Measurements from ENCODE around the gene SNRNP48. TPM values are rescaled to one million over a fixed set of nuclear protein-coding genes. Genes with fewer than 3 reads are reported as not detected.

Gene SNRNP48
- total RNA-seq, 1 experiment from 2014 or later, result 26.2 TPM

DNA sequence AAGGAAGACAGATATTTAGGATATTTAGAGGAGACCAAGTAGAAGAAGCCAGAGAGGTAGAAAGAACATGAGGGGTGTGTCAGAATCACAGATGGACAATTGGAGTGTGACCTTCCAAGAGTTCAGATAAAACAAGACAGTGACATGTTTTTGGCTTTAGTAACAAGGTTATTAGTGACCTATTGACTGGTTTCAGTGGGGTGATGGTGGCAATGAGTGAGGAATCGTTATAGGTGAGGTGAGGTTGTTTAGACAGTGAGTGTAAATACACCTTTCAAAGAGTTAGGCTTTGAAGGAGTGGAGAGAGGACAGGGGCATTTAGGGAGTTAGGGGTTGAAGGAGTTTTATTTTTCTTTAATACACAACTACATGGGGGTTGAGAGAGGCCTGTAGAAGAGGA lies 3.2 kb downstream of the SNRNP48 start:
- H3K4me1 ChIP-seq (ENCODE audit: control insufficient read depth in 1 of 2, insufficient read depth in 2 of 2, low read length in 2 of 2), result peaks cover 10 to 20% of the 10 kb centered on the region in 2 experiments; a peak in 3 of 4 replicates
- RAD21 ChIA-PET (ENCODE audit: low non-redundant PET in 1 of 2, low total read pairs in 2 of 2, uncharacterized antibody in 2 of 2, unreplicated experiment in 2 of 2), result no interaction called here
- no peak overlapping the region for H3K9ac ChIP-seq (ENCODE audit: low read length)
- no peak overlapping the region for H2AFZ ChIP-seq (ENCODE audit: low read depth, low read length, poor library complexity, severe bottlenecking)
- POLR2A ChIA-PET, result no interaction called here
- TF ChIP-seq ZFX (IDR thresholded peaks at IDR 0.05), result no peak
- no peak for TF ChIP-seq YY1 (IDR thresholded peaks at IDR 0.05; ENCODE audit: extremely low read depth, insufficient replicate concordance, low read depth, low read length)
- no peak for TF ChIP-seq CBX3 (IDR thresholded peaks at IDR 0.05; ENCODE audit: low read depth)
- TF ChIP-seq, protein P1, sequence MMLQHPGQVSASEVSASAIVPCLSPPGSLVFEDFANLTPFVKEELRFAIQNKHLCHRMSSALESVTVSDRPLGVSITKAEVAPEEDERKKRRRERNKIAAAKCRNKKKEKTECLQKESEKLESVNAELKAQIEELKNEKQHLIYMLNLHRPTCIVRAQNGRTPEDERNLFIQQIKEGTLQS (IDR thresholded peaks at IDR 0.05), result no peak
- DNase-seq (ENCODE audit: low read depth, low spot score) (no peak), ATAC-seq (no peak)
- CTCF ChIA-PET, result no interaction called here
- BruUV-seq (replicated peaks), result no TSS peak
- H3K9me2 ChIP-seq (ENCODE audit: insufficient read depth), result no peaks in the 10 kb centered on the region
- H3K9me3 ChIP-seq (ENCODE audit: control insufficient read depth in 1 of 2, insufficient read depth in 1 of 2, low read depth in 1 of 2, low read length in 2 of 2), result no peaks in the 10 kb centered on the region
- intact Hi-C loops (cut with micrococcal nuclease), result no loop called here
- H3K4me3 ChIP-seq (replicated peaks in 1 of 2; ENCODE audit: low read depth in 1 of 2, low read length in 2 of 2), result no peak overlapping the region
- H3K79me2 ChIP-seq (ENCODE audit: insufficient read depth, low read length), result peaks cover 56% of the 10 kb centered on the region
- H4K20me1 ChIP-seq (ENCODE audit: insufficient read depth), result no peaks in the 10 kb centered on the region
- H3K4me2 ChIP-seq (ENCODE audit: low read length), result no peak overlapping the region
- peaks cover 22 to 34% of the 10 kb centered on the region in 2 experiments for H3K36me3 ChIP-seq (ENCODE audit: control insufficient read depth in 1 of 2, insufficient read depth in 2 of 2, low read length in 2 of 2)
- no peak overlapping the region for H3K27ac ChIP-seq (ENCODE audit: low read depth, low read length)
- no peaks in the 10 kb centered on the region for H3K27me3 ChIP-seq (ENCODE audit: insufficient read depth, low read length)

DNA sequence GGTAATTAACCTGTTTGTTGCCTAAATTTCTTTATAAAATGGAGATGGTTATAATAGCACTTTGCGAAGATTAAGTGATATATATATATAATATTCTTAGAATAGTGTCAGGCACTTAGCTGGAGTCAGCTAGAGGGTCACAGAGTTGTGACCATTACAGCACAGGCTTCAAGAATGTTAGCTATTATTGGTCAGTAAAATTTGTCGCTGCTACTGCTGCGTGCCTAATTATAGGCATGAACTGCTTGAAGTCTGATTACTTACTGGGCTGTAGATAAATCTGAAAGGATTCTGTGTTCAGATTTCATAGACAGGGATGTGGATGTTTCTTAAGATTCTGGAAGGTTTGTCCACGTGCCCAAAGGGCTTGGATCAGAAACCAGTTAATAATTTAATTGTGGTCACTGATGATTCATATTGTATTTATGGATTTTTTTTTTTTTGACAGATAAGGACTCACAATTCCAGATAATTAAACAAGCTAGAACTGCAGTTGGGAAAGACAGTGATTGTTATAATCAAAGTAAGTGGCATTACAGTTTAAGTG lies 4.7 kb downstream of the SNRNP48 start:
- no TSS peak for BruUV-seq (replicated peaks)
- Histone ChIP-seq H3K4me2 (ENCODE audit: low read length) (no peak overlapping the region), H3K27me3 (ENCODE audit: insufficient read depth, low read length) (no peaks in the 10 kb centered on the region), H3K79me2 (ENCODE audit: insufficient read depth, low read length) (peaks cover 65% of the 10 kb centered on the region), H3K9me2 (ENCODE audit: insufficient read depth) (no peaks in the 10 kb centered on the region), H3K4me1 (ENCODE audit: control insufficient read depth in 1 of 2, insufficient read depth in 2 of 2, low read length in 2 of 2) (peaks cover 7 to 15% of the 10 kb centered on the region in 2 experiments; a peak in 3 of 4 replicates), H4K20me1 (ENCODE audit: insufficient read depth) (no peaks in the 10 kb centered on the region), H3K27ac (ENCODE audit: low read depth, low read length) (no peak overlapping the region), H3K4me3 (replicated peaks in 1 of 2; ENCODE audit: low read depth in 1 of 2, low read length in 2 of 2) (no peak overlapping the region), H3K9ac (ENCODE audit: low read length) (no peak overlapping the region), H2AFZ (ENCODE audit: low read depth, low read length, poor library complexity, severe bottlenecking) (no peak overlapping the region), H3K36me3 (ENCODE audit: control insufficient read depth in 1 of 2, insufficient read depth in 2 of 2, low read length in 2 of 2) (peaks cover 30 to 39% of the 10 kb centered on the region in 2 experiments), H3K9me3 (ENCODE audit: control insufficient read depth in 1 of 2, insufficient read depth in 1 of 2, low read depth in 1 of 2, low read length in 2 of 2) (no peaks in the 10 kb centered on the region)
- no peak for TF ChIP-seq FOSL1 (IDR thresholded peaks at IDR 0.05; ENCODE audit: low read depth)
- ATAC-seq (no peak), DNase-seq (ENCODE audit: low read depth, low spot score) (no peak)
- intact Hi-C loops (cut with micrococcal nuclease), result no loop called here
- ChIA-PET RAD21 (ENCODE audit: low non-redundant PET in 1 of 2, low total read pairs in 2 of 2, uncharacterized antibody in 2 of 2, unreplicated experiment in 2 of 2) (no interaction called here), POLR2A (no interaction called here), CTCF (no interaction called here)

Measured in HCT116 (cell line).